SK-N-SH (cell line): Measurements from ENCODE around the gene FBF1. TPM values are rescaled to one million over a fixed set of nuclear protein-coding genes. Genes with fewer than 3 reads are reported as not detected.

ENCODE experiments used
- CTCF ChIA-PET: fragments of 300-600, 350-600 bp; formaldehyde crosslinking; extraction: SDS; loops from one replicate; lab custom pipeline; 2021; lab: Yijun Ruan, JAX
- POLR2A ChIA-PET: fragments of 350-600 bp; sonication (Branson Sonifier 250); formaldehyde crosslinking; extraction: SDS; loops from one replicate; lab custom pipeline; 2020; ENCODE audit warnings: antibody characterized with exemption, inconsistent platforms; lab: Yijun Ruan, JAX
- DNase-seq: peaks from one replicate; pipeline ENCODE4 v3.0.0; 2012
- H2AFZ ChIP-seq: fragments of 200-600 bp; sonication (generic); 2 replicates; pipeline ENCODE4 v1.8.1; 2016; ENCODE audit warnings: antibody characterized with exemption, mild to moderate bottlenecking, low read depth
- H3F3A ChIP-seq: fragments of 200-600 bp; sonication (generic); replicated peaks from 2 replicates; pipeline ENCODE3; 2016; ENCODE audit warnings: antibody characterized with exemption, mild to moderate bottlenecking; ENCODE audit not compliant: insufficient read depth
- H3K27ac ChIP-seq, 2 experiments: fragments of 200-500 bp in 1 of 2; fragments of 200-600 bp in 1 of 2; sonication (Bioruptor generic) in 1 of 2; sonication (generic), shearing (Covaris generic) in 1 of 2; 2 replicates each; pipeline versions ENCODE4 v1.5.1 to v1.6.1; 2014 to 2016; ENCODE audit warnings: low read depth in 2 of 2, inconsistent platforms in 1 of 2, low read length in 1 of 2, mild to moderate bottlenecking in 1 of 2, mixed read lengths in 1 of 2
- H3K27me3 ChIP-seq: fragments of 200-600 bp; sonication (generic), shearing (Covaris generic); 2 replicates; pipeline ENCODE4 v1.6.1; 2016; ENCODE audit warnings: mixed run types; ENCODE audit not compliant: insufficient read depth
- H3K36me3 ChIP-seq, 2 experiments: fragments of 200-500 bp in 1 of 2; fragments of 200-600 bp in 1 of 2; sonication (Bioruptor generic) in 1 of 2; sonication (generic) in 1 of 2; replicated peaks in 1 of 2; 2 replicates each; pipeline versions ENCODE3 to v1.5.1; 2014 to 2016; ENCODE audit warnings: low read length in 1 of 2, mild to moderate bottlenecking in 1 of 2; ENCODE audit not compliant: insufficient read depth in 2 of 2, control insufficient read depth in 1 of 2
- H3K4me1 ChIP-seq, 2 experiments: fragments of 200-500 bp in 1 of 2; fragments of 200-600 bp in 1 of 2; sonication (Bioruptor generic) in 1 of 2; sonication (generic), shearing (Covaris generic) in 1 of 2; 2 replicates each; pipeline versions ENCODE4 v1.5.1 to v1.6.1; 2014 to 2016; ENCODE audit warnings: low read depth in 1 of 2, low read length in 1 of 2, mixed run types in 1 of 2; ENCODE audit not compliant: insufficient read depth in 2 of 2, control insufficient read depth in 1 of 2
- H3K4me2 ChIP-seq: fragments of 200-600 bp; sonication (generic), shearing (Covaris generic); 2 replicates; pipeline ENCODE4 v1.6.1; 2017; ENCODE audit warnings: mixed run types
- H3K4me3 ChIP-seq, 2 experiments: fragments of 200-500 bp in 1 of 2; fragments of 200-600 bp in 1 of 2; sonication (Bioruptor generic) in 1 of 2; sonication (generic), shearing (Covaris generic) in 1 of 2; 2 replicates each; pipeline versions ENCODE4 v1.5.1 to v1.8.1; 2014 to 2016; ENCODE audit warnings: low read depth in 2 of 2, inconsistent platforms in 1 of 2, low read length in 1 of 2, mild to moderate bottlenecking in 1 of 2, mixed read lengths in 1 of 2, moderate library complexity in 1 of 2
- H3K79me2 ChIP-seq: fragments of 200-600 bp; sonication (generic); 2 replicates; pipeline ENCODE4 v1.8.1; 2017; ENCODE audit warnings: mild to moderate bottlenecking; ENCODE audit not compliant: insufficient read depth
- H3K9ac ChIP-seq: fragments of 200-600 bp; sonication (generic); 2 replicates; pipeline ENCODE4 v1.6.1; 2017; ENCODE audit warnings: mixed run types
- H3K9me2 ChIP-seq: fragments of 200-600 bp; sonication (generic); 2 replicates; pipeline ENCODE4 v1.6.1; 2017; ENCODE audit warnings: mixed run types
- H3K9me3 ChIP-seq: fragments of 200-600 bp; sonication (generic); 2 replicates; pipeline ENCODE4 v1.6.1; 2017; ENCODE audit warnings: mixed run types, mild to moderate bottlenecking, moderate library complexity
- H4K20me1 ChIP-seq: fragments of 200-600 bp; sonication (generic); 2 replicates; pipeline ENCODE4 v1.6.1; 2017; ENCODE audit warnings: mild to moderate bottlenecking, mixed run types; ENCODE audit not compliant: insufficient read depth
- ELF1 ChIP-seq: IDR thresholded peaks from 2 replicates; pipeline ENCODE4 v1.4.0; 2012
- FOXJ3 ChIP-seq: sonication (generic); formaldehyde crosslinking; IDR thresholded peaks from 2 replicates; pipeline ENCODE4 v1.5.1; 2020; ENCODE audit warnings: mild to moderate bottlenecking, missing genetic modification reagents
- FOXM1 ChIP-seq: IDR thresholded peaks from 2 replicates; pipeline ENCODE4 v1.4.0; 2012; ENCODE audit warnings: low read depth, mild to moderate bottlenecking
- NRF1 ChIP-seq: IDR thresholded peaks from 2 replicates; pipeline ENCODE4 v1.6.1; 2012; ENCODE audit warnings: low read depth, mild to moderate bottlenecking, low read length
- RFX5 ChIP-seq: IDR thresholded peaks from 2 replicates; pipeline ENCODE4 v1.6.1; 2012; ENCODE audit warnings: mild to moderate bottlenecking, improper control_type of control experiment, low read length
- SMC3 ChIP-seq: IDR thresholded peaks from 2 replicates; pipeline ENCODE4 v1.6.1; 2012; ENCODE audit warnings: low read depth, low read length, improper control_type of control experiment
- TEAD4 ChIP-seq: IDR thresholded peaks from 2 replicates; pipeline ENCODE4 v1.4.0; 2012; ENCODE audit warnings: mild to moderate bottlenecking, borderline replicate concordance; ENCODE audit not compliant: insufficient read depth
- WGBS: methylation state at CpG from one replicate; pipeline ENCODE4 v1.1.6; 2017; ENCODE audit warnings: low lambda C conversion rate; 5-methylcytosine and 5-hydroxymethylcytosine counted together
- polyA plus RNA-seq, 3 experiments: library from polyadenylated mRNA; depleted of rRNA; stranded (reverse); fragments of >200 nt; gene quantifications; 2 replicates each; pipeline ENCODE4 v1.2.3, GENCODE V29; 2012
- TF ChIP-seq, protein P1 (sequence below): IDR thresholded peaks from 2 replicates; pipeline ENCODE4; 2012
- TF ChIP-seq, protein P2 (sequence below): fragments of 150-350 bp; IDR thresholded peaks from 2 replicates; pipeline ENCODE4 v1.6.1; 2017; ENCODE audit warnings: antibody characterized with exemption, low read length, low read depth, borderline replicate concordance
- TF ChIP-seq, protein P3 (sequence below): IDR thresholded peaks from 2 replicates; pipeline ENCODE4 v1.4.0; 2012; ENCODE audit warnings: low read depth, borderline replicate concordance
- TF ChIP-seq, protein P4 (sequence below): IDR thresholded peaks from 2 replicates; pipeline ENCODE4 v1.6.1; 2012; ENCODE audit warnings: mild to moderate bottlenecking, low read depth, low read length, moderate library complexity
- TF ChIP-seq, protein P5 (sequence below): fragments of 150-350 bp; IDR thresholded peaks from 2 replicates; pipeline ENCODE4 v1.6.1; 2016; ENCODE audit warnings: mild to moderate bottlenecking, low read depth, low read length
- TF ChIP-seq, protein P6 (sequence below): fragments of 200-600 bp; sonication (generic); IDR thresholded peaks from 2 replicates; pipeline ENCODE4 v1.6.1; 2017; ENCODE audit warnings: antibody characterized with exemption, mild to moderate bottlenecking, moderate library complexity

FBF1 gene
- polyA plus RNA-seq, 1 of the 3 experiments (the other 2 are of a cell fraction) = 19.0 TPM

DNA sequence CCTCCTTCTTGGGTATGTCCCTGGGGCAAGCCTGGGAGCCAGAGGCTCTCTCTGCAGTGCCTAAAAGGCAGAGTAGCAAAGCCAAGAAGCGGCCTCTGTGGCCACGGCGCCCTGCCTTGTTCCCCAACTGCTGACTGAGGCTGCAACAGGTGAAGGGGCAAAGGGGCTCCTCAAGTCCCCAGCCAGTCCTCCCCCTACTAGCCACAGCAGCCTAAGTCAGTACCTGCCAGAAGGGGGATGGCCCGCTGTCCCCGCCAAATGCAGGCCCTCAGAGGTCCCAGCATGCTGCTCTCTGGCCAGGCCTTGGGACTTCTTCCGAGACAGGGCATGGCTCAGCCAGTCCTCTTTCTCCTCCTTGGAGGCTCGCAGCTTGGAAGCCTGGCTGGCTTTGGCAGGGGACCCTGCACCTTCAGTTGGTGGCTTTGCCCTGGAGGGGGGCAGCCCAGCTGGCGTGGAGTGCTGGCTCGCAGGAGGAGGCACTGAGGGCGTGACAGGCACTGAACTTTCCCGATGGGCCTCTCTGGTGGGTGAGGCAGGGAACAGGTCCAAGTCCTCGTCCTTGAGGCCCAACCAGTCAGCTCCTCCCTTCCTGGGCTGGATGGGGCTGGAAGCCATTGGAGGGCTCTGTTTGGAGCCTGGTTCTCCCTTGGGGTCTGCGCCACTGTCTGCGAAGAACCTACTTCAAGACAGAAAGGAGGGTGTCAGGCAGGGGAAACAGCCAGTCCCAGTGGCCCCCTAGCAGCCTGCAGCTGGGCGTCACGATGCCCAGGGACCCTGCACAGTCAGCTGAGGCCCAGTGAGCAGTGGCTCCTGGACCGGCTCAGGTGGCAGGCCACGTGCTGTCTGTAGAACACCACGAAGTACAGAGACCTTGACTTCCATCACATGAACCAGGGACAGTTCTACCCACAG lies 17.6 kb downstream of the FBF1 start:
- ChIA-PET CTCF (interaction anchor here (1.2 to 2.2 kb wide), 2 partner anchors 18 to 82 kb away, joined by 6 to 8 read pairs; no protein-coding TSS in a partner anchor), POLR2A (no interaction called here)
- Histone ChIP-seq H3K79me2 (no peaks in the 10 kb centered on the region), H3K36me3 (peaks cover 10 to 22% of the 10 kb centered on the region in 2 experiments), H3K27ac (no peak overlapping the region), H2AFZ (no peak overlapping the region), H3K27me3 (no peaks in the 10 kb centered on the region), H3K9ac (no peak overlapping the region), H3K9me2 (no peaks in the 10 kb centered on the region), H4K20me1 (no peaks in the 10 kb centered on the region), H3K4me3 (no peak overlapping the region), H3K4me1 (no peaks in the 10 kb centered on the region), H3F3A (no peaks in the 10 kb centered on the region), H3K9me3 (no peaks in the 10 kb centered on the region), H3K4me2 (no peak overlapping the region)
- TF ChIP-seq, protein P1, sequence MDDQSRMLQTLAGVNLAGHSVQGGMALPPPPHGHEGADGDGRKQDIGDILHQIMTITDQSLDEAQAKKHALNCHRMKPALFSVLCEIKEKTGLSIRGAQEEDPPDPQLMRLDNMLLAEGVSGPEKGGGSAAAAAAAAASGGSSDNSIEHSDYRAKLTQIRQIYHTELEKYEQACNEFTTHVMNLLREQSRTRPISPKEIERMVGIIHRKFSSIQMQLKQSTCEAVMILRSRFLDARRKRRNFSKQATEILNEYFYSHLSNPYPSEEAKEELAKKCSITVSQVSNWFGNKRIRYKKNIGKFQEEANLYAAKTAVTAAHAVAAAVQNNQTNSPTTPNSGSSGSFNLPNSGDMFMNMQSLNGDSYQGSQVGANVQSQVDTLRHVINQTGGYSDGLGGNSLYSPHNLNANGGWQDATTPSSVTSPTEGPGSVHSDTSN = no peak
- TF ChIP-seq NRF1 (no peak), FOXM1 (no peak), SMC3 (no peak), FOXJ3 (no peak)
- TF ChIP-seq, protein P2, sequence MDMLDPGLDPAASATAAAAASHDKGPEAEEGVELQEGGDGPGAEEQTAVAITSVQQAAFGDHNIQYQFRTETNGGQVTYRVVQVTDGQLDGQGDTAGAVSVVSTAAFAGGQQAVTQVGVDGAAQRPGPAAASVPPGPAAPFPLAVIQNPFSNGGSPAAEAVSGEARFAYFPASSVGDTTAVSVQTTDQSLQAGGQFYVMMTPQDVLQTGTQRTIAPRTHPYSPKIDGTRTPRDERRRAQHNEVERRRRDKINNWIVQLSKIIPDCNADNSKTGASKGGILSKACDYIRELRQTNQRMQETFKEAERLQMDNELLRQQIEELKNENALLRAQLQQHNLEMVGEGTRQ = no peak
- TF ChIP-seq, protein P3, sequence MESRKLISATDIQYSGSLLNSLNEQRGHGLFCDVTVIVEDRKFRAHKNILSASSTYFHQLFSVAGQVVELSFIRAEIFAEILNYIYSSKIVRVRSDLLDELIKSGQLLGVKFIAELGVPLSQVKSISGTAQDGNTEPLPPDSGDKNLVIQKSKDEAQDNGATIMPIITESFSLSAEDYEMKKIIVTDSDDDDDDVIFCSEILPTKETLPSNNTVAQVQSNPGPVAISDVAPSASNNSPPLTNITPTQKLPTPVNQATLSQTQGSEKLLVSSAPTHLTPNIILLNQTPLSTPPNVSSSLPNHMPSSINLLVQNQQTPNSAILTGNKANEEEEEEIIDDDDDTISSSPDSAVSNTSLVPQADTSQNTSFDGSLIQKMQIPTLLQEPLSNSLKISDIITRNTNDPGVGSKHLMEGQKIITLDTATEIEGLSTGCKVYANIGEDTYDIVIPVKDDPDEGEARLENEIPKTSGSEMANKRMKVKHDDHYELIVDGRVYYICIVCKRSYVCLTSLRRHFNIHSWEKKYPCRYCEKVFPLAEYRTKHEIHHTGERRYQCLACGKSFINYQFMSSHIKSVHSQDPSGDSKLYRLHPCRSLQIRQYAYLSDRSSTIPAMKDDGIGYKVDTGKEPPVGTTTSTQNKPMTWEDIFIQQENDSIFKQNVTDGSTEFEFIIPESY = no peak
- no peak for DNase-seq
- 90% methylated on average over 14 of the region's 19 CpGs for WGBS

DNA sequence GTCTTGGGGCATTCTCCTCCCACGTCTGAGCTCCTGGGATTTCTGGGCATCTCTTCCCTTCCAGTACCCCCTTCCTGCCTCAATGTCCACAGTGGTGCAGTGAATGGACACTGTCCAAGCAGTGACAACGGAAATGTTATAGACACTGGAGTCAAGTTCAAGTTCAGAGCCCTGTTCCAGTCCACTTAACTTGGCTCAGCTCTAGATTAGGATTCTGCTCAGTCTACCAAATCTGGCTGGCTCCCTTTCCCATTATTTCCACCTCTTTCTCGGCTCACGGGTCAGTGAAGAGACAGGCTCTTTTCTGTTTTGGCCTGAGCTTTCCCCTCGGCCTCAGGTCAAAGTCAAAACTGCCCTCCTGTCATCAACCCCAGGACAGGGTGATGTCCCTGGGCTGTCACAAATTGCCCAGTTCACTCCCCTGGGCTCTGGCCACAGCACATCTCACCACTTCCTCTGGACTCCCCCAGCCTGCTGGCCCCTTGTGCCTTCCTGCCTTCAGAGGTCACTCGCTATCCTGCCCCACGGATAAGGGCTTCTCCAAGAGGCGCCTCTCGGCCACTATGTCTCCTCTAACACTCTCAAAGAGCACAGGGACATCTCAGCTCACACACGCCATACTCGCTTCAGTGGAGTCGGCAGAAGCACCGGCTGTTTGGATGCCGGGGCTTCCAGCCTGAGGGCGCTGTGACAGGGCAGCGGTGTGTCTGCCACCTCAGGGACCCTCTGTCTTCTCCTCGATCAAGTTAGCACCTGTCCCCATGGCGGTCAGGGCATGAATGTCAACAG lies 18.5 kb downstream of the FBF1 start:
- Histone ChIP-seq H2AFZ (no peak overlapping the region), H3K9me3 (no peaks in the 10 kb centered on the region), H3K4me2 (no peak overlapping the region), H4K20me1 (no peaks in the 10 kb centered on the region), H3K36me3 (peaks cover 10 to 22% of the 10 kb centered on the region in 2 experiments), H3K27me3 (no peaks in the 10 kb centered on the region), H3K9ac (no peak overlapping the region), H3K9me2 (no peaks in the 10 kb centered on the region), H3K4me1 (no peaks in the 10 kb centered on the region), H3F3A (no peaks in the 10 kb centered on the region), H3K79me2 (no peaks in the 10 kb centered on the region), H3K4me3 (no peak overlapping the region), H3K27ac (no peak overlapping the region)
- ChIA-PET CTCF (interaction anchor here (0.9 to 3.0 kb wide), 7 partner anchors 8 to 96 kb away, joined by 3 to 22 read pairs (median 5); partner anchors contain the start of genes MRPL38 and TRIM47), POLR2A (no interaction called here)
- 93% methylated on average over 18 of the region's 18 CpGs for WGBS
- DNase-seq = no peak
- TF ChIP-seq, protein P4, sequence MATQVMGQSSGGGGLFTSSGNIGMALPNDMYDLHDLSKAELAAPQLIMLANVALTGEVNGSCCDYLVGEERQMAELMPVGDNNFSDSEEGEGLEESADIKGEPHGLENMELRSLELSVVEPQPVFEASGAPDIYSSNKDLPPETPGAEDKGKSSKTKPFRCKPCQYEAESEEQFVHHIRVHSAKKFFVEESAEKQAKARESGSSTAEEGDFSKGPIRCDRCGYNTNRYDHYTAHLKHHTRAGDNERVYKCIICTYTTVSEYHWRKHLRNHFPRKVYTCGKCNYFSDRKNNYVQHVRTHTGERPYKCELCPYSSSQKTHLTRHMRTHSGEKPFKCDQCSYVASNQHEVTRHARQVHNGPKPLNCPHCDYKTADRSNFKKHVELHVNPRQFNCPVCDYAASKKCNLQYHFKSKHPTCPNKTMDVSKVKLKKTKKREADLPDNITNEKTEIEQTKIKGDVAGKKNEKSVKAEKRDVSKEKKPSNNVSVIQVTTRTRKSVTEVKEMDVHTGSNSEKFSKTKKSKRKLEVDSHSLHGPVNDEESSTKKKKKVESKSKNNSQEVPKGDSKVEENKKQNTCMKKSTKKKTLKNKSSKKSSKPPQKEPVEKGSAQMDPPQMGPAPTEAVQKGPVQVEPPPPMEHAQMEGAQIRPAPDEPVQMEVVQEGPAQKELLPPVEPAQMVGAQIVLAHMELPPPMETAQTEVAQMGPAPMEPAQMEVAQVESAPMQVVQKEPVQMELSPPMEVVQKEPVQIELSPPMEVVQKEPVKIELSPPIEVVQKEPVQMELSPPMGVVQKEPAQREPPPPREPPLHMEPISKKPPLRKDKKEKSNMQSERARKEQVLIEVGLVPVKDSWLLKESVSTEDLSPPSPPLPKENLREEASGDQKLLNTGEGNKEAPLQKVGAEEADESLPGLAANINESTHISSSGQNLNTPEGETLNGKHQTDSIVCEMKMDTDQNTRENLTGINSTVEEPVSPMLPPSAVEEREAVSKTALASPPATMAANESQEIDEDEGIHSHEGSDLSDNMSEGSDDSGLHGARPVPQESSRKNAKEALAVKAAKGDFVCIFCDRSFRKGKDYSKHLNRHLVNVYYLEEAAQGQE = no peak
- TF ChIP-seq TEAD4 = no peak
- TF ChIP-seq, protein P5, sequence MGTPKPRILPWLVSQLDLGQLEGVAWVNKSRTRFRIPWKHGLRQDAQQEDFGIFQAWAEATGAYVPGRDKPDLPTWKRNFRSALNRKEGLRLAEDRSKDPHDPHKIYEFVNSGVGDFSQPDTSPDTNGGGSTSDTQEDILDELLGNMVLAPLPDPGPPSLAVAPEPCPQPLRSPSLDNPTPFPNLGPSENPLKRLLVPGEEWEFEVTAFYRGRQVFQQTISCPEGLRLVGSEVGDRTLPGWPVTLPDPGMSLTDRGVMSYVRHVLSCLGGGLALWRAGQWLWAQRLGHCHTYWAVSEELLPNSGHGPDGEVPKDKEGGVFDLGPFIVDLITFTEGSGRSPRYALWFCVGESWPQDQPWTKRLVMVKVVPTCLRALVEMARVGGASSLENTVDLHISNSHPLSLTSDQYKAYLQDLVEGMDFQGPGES = no peak
- TF ChIP-seq, protein P6, sequence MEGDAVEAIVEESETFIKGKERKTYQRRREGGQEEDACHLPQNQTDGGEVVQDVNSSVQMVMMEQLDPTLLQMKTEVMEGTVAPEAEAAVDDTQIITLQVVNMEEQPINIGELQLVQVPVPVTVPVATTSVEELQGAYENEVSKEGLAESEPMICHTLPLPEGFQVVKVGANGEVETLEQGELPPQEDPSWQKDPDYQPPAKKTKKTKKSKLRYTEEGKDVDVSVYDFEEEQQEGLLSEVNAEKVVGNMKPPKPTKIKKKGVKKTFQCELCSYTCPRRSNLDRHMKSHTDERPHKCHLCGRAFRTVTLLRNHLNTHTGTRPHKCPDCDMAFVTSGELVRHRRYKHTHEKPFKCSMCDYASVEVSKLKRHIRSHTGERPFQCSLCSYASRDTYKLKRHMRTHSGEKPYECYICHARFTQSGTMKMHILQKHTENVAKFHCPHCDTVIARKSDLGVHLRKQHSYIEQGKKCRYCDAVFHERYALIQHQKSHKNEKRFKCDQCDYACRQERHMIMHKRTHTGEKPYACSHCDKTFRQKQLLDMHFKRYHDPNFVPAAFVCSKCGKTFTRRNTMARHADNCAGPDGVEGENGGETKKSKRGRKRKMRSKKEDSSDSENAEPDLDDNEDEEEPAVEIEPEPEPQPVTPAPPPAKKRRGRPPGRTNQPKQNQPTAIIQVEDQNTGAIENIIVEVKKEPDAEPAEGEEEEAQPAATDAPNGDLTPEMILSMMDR = no peak
- TF ChIP-seq ELF1 = no peak
- TF ChIP-seq RFX5 = no peak
